Heart left ventricle (tissue), 16 donors: Measurements from ENCODE around the gene PRPF6. TPM values are rescaled to one million over a fixed set of nuclear protein-coding genes. Genes with fewer than 3 reads are reported as not detected.
"Not testable (repeated sequence)": the region's sequence is repeated elsewhere in the genome, so short reads cannot be mapped to it uniquely, and the experiment has no call there.

Source experiments
- ATAC-seq, 4 donors: fragments of 200-7000 bp; cut with Tn5 transposase; one replicate each; pipeline ENCODE4 v1.9.1; 2020 to 2022; ENCODE audit warnings: moderate library complexity in 4 of 4, mild to moderate bottlenecking in 3 of 4, moderate number of reproducible peaks in 1 of 4
- DNase-seq, 5 donors: peaks; one replicate each; pipeline ENCODE4 v3.0.0-alpha.2; 2020
- H3K27ac ChIP-seq, 12 donors: fragments of 200-600 bp; sonication (generic) in 4 of 12; one replicate each; pipeline versions ENCODE4 v1.5.0 to v1.8.0; 2016 to 2022; ENCODE audit warnings: mild to moderate bottlenecking in 2 of 12
- H3K27me3 ChIP-seq, 9 donors: fragments of 200-600 bp; sonication (generic) in 2 of 9; one replicate each; pipeline versions ENCODE4 v1.5.1 to v1.8.0; 2016 to 2022; ENCODE audit warnings: mild to moderate bottlenecking in 3 of 9
- H3K36me3 ChIP-seq, 9 donors: fragments of 200-600 bp; sonication (generic) in 2 of 9; one replicate each; pipeline versions ENCODE4 v1.5.0 to v1.8.0; 2018 to 2022; ENCODE audit warnings: mild to moderate bottlenecking in 2 of 9
- H3K4me1 ChIP-seq, 12 donors: fragments of 200-600 bp; sonication (generic) in 4 of 12; one replicate each; pipeline versions ENCODE4 v1.5.0 to v1.8.0; 2016 to 2022; ENCODE audit warnings: mild to moderate bottlenecking in 3 of 12
- H3K4me3 ChIP-seq, 12 donors: fragments of 200-600 bp; sonication (generic) in 4 of 12; one replicate each; pipeline versions ENCODE4 v1.5.0 to v1.8.0; 2017 to 2022; ENCODE audit warnings: mild to moderate bottlenecking in 9 of 12, moderate library complexity in 4 of 12
- H3K9me3 ChIP-seq, 12 donors: fragments of 200-600 bp; sonication (generic) in 4 of 12; one replicate each; pipeline versions ENCODE4 v1.5.0 to v1.8.0; 2016 to 2022; ENCODE audit warnings: mild to moderate bottlenecking in 1 of 12
- POLR2A ChIP-seq, 2 donors: fragments of 450-650 bp; IDR thresholded peaks; one replicate each; pipeline ENCODE4 v1.6.1; 2017; ENCODE audit warnings: antibody characterized with exemption in 2 of 2, mild to moderate bottlenecking in 2 of 2, moderate library complexity in 2 of 2
- WGBS, 4 donors: extraction: QIAGEN DNeasy Blood & Tissue Kit in 2 of 4; methylation state at CpG; one replicate each; pipeline versions ENCODE4 v1.1.5 to v1.1.7; 2013 to 2018; 5-methylcytosine and 5-hydroxymethylcytosine counted together
- intact Hi-C, 10 donors: fragments of 100-400 bp; cut with DNase I; formaldehyde crosslinking; loops; one replicate each; pipeline versions ENCODE4 v1.11.1 to v1.14.2; 2022
- polyA plus RNA-seq, 2 donors: library from polyadenylated mRNA; stranded (reverse); fragments of 200-250 nt; gene quantifications; one replicate each; pipeline ENCODE4 v1.2.3, GENCODE V29; 2013
- total RNA-seq, 9 donors: library from RNA; depleted of rRNA in 2 of 9; stranded (reverse); fragments of >200 nt in 2 of 9; fragmentation: NEBNext Ultra II Directional in 3 of 9; extraction: Animal tissue kit (Norgen Biotek cat#: 25700) in 3 of 9; gene quantifications; one replicate each; pipeline versions ENCODE4 v1.1.0 to v1.2.4, GENCODE V29; 2016 to 2023
- TF ChIP-seq, protein P1 (sequence below), 12 donors: fragments of 200-600 bp; sonication (generic) in 4 of 12; IDR thresholded peaks; one replicate each; pipeline versions ENCODE4 v1.5.0 to v1.8.0; 2018 to 2022; ENCODE audit warnings: antibody characterized with exemption in 12 of 12, mild to moderate bottlenecking in 5 of 12
- donor health status: ischemic (EF 13 %, LVEDD 7.1; RV severe dilation, severe dysfunction).
- donor health status: healthy with polysubstance abuse.
- donor health status: DM: no; HTN: yes; CAD: no.
- donor health status: DM: no; HTN: no; CAD: no.
- donor health status: ischemic (EF 25% LVEDD 6.9; RV normal size, moderate dysfunction).
- donor health status: ischemic (EF 25% LVEDD 5.7; RV mildly dilated, moderate dysfunction).
- donor health status: healthy.
- donor health status: DM: yes; HTN: yes; CAD: no.
- donor health status: ischemic (EF 35%, LVEDD 5.7; RV mildly dilated, moderate dysfunction).
- donor health status: nonischemic (EF 11% LVEDD 7.7; RV severe dilation, severe dysfunction).
- donor health status: DM: yes; HTN: yes; CAD: no.
- donor health status: PGD.
- donor health status: ischemic (EF 29% LVEDD 5.4; RV normal size, mild dysfunction).
- donor health status: nonischemic (EF 23%, LVEDD 6.1; RV moderate dilation, normal function).

The PRPF6 gene
- total and polyA plus RNA-seq, 11 donors = 31.0 to 62.6 (median 47.6) TPM

DNA sequence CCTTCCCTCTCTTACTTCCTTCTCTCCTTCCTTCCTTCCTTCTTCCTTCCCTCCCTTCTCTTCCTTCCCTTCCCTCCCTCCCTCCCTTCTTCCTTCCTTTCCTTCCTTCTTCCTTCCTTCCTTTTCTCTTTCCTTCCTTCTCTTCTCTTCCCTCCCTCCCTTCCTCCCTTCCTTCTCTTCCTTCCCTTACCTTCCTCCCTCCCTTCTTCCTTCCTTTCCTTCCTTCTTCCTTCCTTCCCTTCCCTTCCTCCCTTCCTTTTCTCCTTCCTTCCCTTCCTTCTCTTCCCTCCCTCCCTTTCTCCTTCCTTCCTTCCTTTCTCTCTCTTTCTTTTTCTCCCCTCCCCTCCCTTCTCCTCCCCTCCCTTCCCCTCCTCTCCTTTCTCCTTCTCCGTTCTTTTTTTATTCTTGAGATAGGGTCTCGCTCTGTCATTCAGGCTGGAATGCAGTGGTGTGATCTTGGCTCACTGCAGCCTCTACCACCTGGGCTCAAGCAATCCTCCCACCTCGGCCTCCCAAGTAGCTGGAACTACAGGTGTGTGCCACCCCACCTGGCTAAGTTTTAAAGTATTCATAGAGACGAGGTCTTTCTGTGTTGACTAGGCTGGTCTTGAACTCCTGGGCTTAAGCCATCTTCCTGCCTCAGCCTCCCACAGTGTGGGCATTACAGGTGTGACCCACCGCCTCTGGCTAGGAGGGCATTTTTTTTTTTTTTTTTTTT, 10.1 kb upstream of the PRPF6 start:
- TF ChIP-seq, protein P1, sequence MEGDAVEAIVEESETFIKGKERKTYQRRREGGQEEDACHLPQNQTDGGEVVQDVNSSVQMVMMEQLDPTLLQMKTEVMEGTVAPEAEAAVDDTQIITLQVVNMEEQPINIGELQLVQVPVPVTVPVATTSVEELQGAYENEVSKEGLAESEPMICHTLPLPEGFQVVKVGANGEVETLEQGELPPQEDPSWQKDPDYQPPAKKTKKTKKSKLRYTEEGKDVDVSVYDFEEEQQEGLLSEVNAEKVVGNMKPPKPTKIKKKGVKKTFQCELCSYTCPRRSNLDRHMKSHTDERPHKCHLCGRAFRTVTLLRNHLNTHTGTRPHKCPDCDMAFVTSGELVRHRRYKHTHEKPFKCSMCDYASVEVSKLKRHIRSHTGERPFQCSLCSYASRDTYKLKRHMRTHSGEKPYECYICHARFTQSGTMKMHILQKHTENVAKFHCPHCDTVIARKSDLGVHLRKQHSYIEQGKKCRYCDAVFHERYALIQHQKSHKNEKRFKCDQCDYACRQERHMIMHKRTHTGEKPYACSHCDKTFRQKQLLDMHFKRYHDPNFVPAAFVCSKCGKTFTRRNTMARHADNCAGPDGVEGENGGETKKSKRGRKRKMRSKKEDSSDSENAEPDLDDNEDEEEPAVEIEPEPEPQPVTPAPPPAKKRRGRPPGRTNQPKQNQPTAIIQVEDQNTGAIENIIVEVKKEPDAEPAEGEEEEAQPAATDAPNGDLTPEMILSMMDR (IDR thresholded peaks at IDR 0.05) = no peak
- TF ChIP-seq POLR2A (IDR thresholded peaks at IDR 0.05) = no peak
- ATAC-seq (no peak), DNase-seq (peak in 1 of 5 donors; percentile 3)
- H3K36me3 ChIP-seq = peaks cover 0 to 16% (median 3%) of the 10 kb centered on the region in 9 donors
- peaks cover 0 to 40% (median 30%) of the 10 kb centered on the region in 12 donors for H3K4me1 ChIP-seq
- no peaks in the 10 kb centered on the region for H3K27me3 ChIP-seq
- H3K4me3 ChIP-seq = no peak overlapping the region
- intact Hi-C loops = loop anchor here (5.0 to 10.0 kb wide), 10 partner anchors 56 to 474 kb away; partner anchors contain the start of genes PTK6 (in 3 of the 10), DNAJC5 (in 2 of the 10), EEF1A2 (in 1 of the 10) and TNFRSF6B (in 1 of the 10)
- H3K9me3 ChIP-seq = no peaks in the 10 kb centered on the region
- 89 to 92% (median 90%) methylated on average over 5 of the region's 5 CpGs for WGBS, 4 donors
- H3K27ac ChIP-seq = peak overlapping the region in 3 of 12 donors; percentile 48 to 68 (median 50)

DNA sequence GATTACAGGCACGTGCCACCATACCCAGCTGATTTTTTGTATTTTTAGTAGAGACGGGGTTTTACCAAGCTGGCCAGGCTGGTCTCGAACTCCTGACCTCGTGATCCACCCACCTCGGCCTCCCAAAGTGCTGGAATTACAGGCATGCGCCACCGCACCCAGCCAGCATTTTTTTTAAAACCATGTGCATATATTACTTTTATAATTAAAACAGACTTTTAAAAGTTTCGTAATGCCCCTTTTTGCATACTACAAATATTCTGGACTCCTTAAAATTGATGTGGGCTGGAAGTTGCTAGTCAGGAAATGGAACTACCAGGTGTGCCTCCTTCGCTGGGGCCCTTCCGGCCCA, 9.0 kb upstream of the PRPF6 start:
- not testable (repeated sequence) for DNase-seq, H3K4me3 ChIP-seq, H3K9me3 ChIP-seq, H3K36me3 ChIP-seq, H3K27me3 ChIP-seq, ATAC-seq
- intact Hi-C loops = loop anchor here (2.0 to 10.0 kb wide), 11 partner anchors 57 to 475 kb away; partner anchors contain the start of genes PTK6 (in 3 of the 10), DNAJC5 (in 2 of the 10), EEF1A2 (in 1 of the 10) and TNFRSF6B (in 1 of the 10)
- 58 to 83% (median 71%) methylated on average over 10 of the region's 10 CpGs for WGBS, 4 donors
- Histone ChIP-seq H3K4me1 (peaks cover 0 to 40% (median 30%) of the 10 kb centered on the region in 12 donors), H3K27ac (peak overlapping the region in 9 of 12 donors; percentile 2 to 67 (median 39))

DNA sequence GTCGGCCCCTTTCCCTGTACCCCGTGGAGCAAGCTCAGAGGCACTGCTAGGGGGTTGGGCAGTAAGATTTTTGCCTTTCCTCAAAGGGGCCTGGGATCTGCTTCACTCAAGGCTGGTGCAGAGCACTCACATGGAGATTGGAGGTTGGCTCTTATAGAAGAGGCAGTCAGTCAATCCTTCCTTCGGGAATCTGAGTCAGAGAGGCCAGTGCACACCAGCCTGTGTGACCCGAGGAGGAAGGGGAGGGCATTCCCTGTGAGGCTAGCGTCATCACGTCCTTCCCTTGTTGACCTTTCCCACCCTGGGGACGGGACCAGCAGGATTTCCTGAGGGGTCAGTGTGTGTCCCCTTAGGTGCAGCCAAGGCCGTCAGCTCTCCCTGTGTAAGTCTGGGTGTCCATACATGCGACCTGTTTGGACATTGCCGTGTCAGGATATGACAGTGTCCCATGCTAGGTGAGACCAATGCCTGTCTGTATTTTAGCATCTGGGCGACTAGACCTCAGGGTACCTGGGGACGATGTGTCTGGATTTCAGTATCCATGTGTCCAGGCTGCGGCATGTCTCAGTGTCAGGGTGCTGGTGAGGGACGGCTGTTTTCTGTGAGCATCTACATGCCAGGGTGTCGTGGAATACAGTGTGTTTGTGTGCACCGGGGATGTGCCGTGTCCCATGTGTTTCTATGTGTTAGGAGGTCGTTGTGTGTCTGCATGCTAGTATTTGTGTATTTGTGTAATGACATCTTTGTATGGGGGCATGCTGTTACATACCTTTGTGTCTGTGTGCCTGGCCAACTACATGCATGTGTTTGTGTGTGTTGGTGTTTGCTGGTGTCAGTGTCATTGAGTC, 8.4 kb upstream of the PRPF6 start:
- DNase-seq (peak in 4 of 5 donors; percentile 35 to 66 (median 54)), ATAC-seq (peak in 2 of 4 donors; percentile 6 to 76)
- Histone ChIP-seq H3K27ac (peak overlapping the region in 8 of 12 donors; percentile 2 to 67 (median 44)), H3K4me3 (no peak overlapping the region), H3K9me3 (no peaks in the 10 kb centered on the region), H3K36me3 (peaks cover 0 to under 1% (median 0%) of the 10 kb centered on the region in 9 donors), H3K27me3 (no peaks in the 10 kb centered on the region), H3K4me1 (peaks cover 0 to 40% (median 30%) of the 10 kb centered on the region in 12 donors)
- 58 to 71% (median 61%) methylated on average over 10 to 18 of the region's 18 CpGs for WGBS, 4 donors
- TF ChIP-seq, protein P1 (IDR thresholded peaks at IDR 0.05) = no peak
- no peak for TF ChIP-seq POLR2A (IDR thresholded peaks at IDR 0.05)
- intact Hi-C loops = loop anchor here (1.0 to 10.0 kb wide), 12 partner anchors 58 to 475 kb away; partner anchors contain the start of genes PTK6 (in 3 of the 10), DNAJC5 (in 2 of the 10), EEF1A2 (in 1 of the 10) and TNFRSF6B (in 1 of the 10)

DNA sequence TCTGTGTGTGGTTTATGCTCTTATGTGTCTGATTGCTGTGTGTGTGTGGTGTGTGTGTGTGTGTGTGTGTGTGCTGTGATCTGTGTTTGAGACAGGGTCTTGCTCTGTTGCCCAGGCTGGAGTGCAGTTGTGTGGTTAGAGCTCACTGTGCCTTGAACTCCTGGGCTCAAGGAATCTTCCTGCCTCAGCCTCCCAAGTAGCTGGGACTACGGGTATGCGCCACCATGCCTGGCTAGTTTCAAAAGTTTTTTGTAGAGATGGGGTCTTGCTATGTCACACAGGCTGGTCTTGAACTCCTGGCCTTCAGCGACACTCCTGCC, 7.8 kb upstream of the PRPF6 start:
- Histone ChIP-seq H3K36me3 (no peaks in the 10 kb centered on the region), H3K27ac (peak overlapping the region in 8 of 12 donors; percentile 1 to 72 (median 34)), H3K9me3 (no peaks in the 10 kb centered on the region), H3K4me1 (peaks cover 0 to 41% (median 28%) of the 10 kb centered on the region in 12 donors), H3K4me3 (no peak overlapping the region), H3K27me3 (no peaks in the 10 kb centered on the region)
- 91 to 100% (median 91%) methylated on average over 3 of the region's 3 CpGs for WGBS, 4 donors
- TF ChIP-seq, protein P1 (IDR thresholded peaks at IDR 0.05) = no peak
- TF ChIP-seq POLR2A (IDR thresholded peaks at IDR 0.05) = no peak
- DNase-seq (peak in 1 of 5 donors; percentile 33), ATAC-seq (no peak)
- intact Hi-C loops = loop anchor here (1.0 to 10.0 kb wide), 12 partner anchors 58 to 476 kb away; partner anchors contain the start of genes PTK6 (in 3 of the 10), DNAJC5 (in 2 of the 10), EEF1A2 (in 1 of the 10) and TNFRSF6B (in 1 of the 10)
